ENCODE results near the gene UBE2J1. TPM values are rescaled to one million over a fixed set of nuclear protein-coding genes. Genes with fewer than 3 reads are reported as not detected.

The UBE2J1 gene
- total and polyA plus RNA-seq, 9 of the 15 experiments (the other 6 are each of a cell fraction or from before 2014, with no cell fraction given), result 11.6 to 32.6 (median 22.0) TPM

GRCh38 chr6:89350281-89350966, 2.1 kb downstream of the UBE2J1 start:
- intact Hi-C loops (cut with micrococcal nuclease), result no loop called here
- BruUV-seq (replicated peaks), result no TSS peak
- ChIA-PET POLR2A (interaction anchor here (0.6 to 3.6 kb wide), 6 partner anchors 10 to 52 kb away, joined by 3 to 29 read pairs (median 4); no protein-coding TSS in a partner anchor), CTCF (ENCODE audit: low intra/inter-chr PET ratio) (no interaction called here)
- H4K20me1 ChIP-seq (replicated peaks; ENCODE audit: control insufficient read depth, insufficient read depth, low read length), result no peaks in the 10 kb centered on the region
- no peak overlapping the region for H3K27ac ChIP-seq (ENCODE audit: extremely low read depth, low read depth, low read length)
- 7% methylated on average over 4 of the region's 4 CpGs for WGBS (ENCODE audit: insufficient coverage, low coverage, missing lambda C conversion rate)
- no peaks in the 10 kb centered on the region for H3K9me3 ChIP-seq (replicated peaks; ENCODE audit: control insufficient read depth, insufficient read depth, low read depth, low read length)
- H3K36me3 ChIP-seq (ENCODE audit: control insufficient read depth, insufficient read depth, low read length), result no peaks in the 10 kb centered on the region
- FAIRE-seq (no peak), ATAC-seq (no peak), DNase-seq (ENCODE audit: extremely low read depth in 1 of 4, low spot score in 3 of 4) (peak in 1 of 4 experiments; percentile 26)
- in situ Hi-C loops (cut with MboI), result no loop called here
- peaks cover 65% of the 10 kb centered on the region for H3K79me2 ChIP-seq (ENCODE audit: control insufficient read depth, insufficient read depth, low read length)
- H3K4me1 ChIP-seq (replicated peaks in 1 of 2; ENCODE audit: control insufficient read depth in 2 of 2, insufficient read depth in 2 of 2, low read length in 2 of 2), result peaks cover 18 to 19% of the 10 kb centered on the region in 2 experiments
- H3K9me1 ChIP-seq (ENCODE audit: control insufficient read depth, insufficient read depth, low read length), result no peaks in the 10 kb centered on the region
- peak overlapping the region; percentile 53 for H3K4me2 ChIP-seq (ENCODE audit: insufficient read depth, low read length)
- peak overlapping the region; percentile 73; the same call in 1 of the 2 replicates for H3K4me3 ChIP-seq
- peak overlapping the region in 1 of 2 experiments; percentile 50; a peak in 1 of 4 replicates for H3K9ac ChIP-seq (ENCODE audit: insufficient read depth in 1 of 2, low read depth in 2 of 2, low read length in 2 of 2)
- no peaks in the 10 kb centered on the region for H3K27me3 ChIP-seq (ENCODE audit: control insufficient read depth in 2 of 2, insufficient read depth in 2 of 2, low read length in 2 of 2)
- peak overlapping the region; percentile 51 for H2AFZ ChIP-seq (ENCODE audit: low read depth, low read length)
- TF ChIP-seq RHOXF2B (CRISPR knock-in tag; conservative IDR thresholded peaks at IDR 0.05) (no peak), ZNF592 (IDR thresholded peaks at IDR 0.05) (0 out of 2 replicates have a peak, but pooled peaks have one; percentile 18), PHB2 (IDR thresholded peaks at IDR 0.05; ENCODE audit: low read depth) (no peak), MCM7 (IDR thresholded peaks at IDR 0.05) (no peak), EP400 (IDR thresholded peaks at IDR 0.05) (0 out of 2 replicates have a peak, but pooled peaks have one; percentile 19), RBM34 (IDR thresholded peaks at IDR 0.05; ENCODE audit: borderline replicate concordance, insufficient read depth, low read length) (no peak), LEF1 (IDR thresholded peaks at IDR 0.05) (0 out of 2 replicates have a peak, but pooled peaks have one; percentile 31), ZNF140 (CRISPR knock-in tag; IDR thresholded peaks at IDR 0.05) (no peak), PHF8 (IDR thresholded peaks at IDR 0.05; ENCODE audit: borderline replicate concordance, low read length) (no peak), ZNF23 (CRISPR knock-in tag; IDR thresholded peaks at IDR 0.05) (no peak), HMBOX1 (IDR thresholded peaks at IDR 0.05) (0 out of 2 replicates have a peak, but pooled peaks have one; percentile 21)
- TF ChIP-seq, protein P1, sequence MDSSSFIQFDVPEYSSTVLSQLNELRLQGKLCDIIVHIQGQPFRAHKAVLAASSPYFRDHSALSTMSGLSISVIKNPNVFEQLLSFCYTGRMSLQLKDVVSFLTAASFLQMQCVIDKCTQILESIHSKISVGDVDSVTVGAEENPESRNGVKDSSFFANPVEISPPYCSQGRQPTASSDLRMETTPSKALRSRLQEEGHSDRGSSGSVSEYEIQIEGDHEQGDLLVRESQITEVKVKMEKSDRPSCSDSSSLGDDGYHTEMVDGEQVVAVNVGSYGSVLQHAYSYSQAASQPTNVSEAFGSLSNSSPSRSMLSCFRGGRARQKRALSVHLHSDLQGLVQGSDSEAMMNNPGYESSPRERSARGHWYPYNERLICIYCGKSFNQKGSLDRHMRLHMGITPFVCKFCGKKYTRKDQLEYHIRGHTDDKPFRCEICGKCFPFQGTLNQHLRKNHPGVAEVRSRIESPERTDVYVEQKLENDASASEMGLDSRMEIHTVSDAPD (CRISPR knock-in tag; IDR thresholded peaks at IDR 0.05), result no peak
